Measurements from ENCODE around the gene CMTM1. TPM values are rescaled to one million over a fixed set of nuclear protein-coding genes. Genes with fewer than 3 reads are reported as not detected.

Gene CMTM1
- total and polyA plus RNA-seq, 2 experiments from 2014 or later, result 1.4 to 1.8 TPM

- Histone ChIP-seq H3K4me1 (ENCODE audit: insufficient read depth) (no peaks in the 10 kb centered on the region), H3K36me3 (replicated peaks; ENCODE audit: insufficient read depth, low read depth) (no peaks in the 10 kb centered on the region), H3K9me3 (ENCODE audit: low read depth) (no peaks in the 10 kb centered on the region), H3K9me2 (replicated peaks; ENCODE audit: insufficient read depth) (no peaks in the 10 kb centered on the region), H3K4me2 (no peak overlapping the region), H4K20me1 (ENCODE audit: insufficient read depth, poor library complexity, severe bottlenecking) (no peaks in the 10 kb centered on the region), H3K4me3 (no peak overlapping the region), H3K27me3 (no peaks in the 10 kb centered on the region), H3K27ac (no peak overlapping the region), H3K79me2 (no peaks in the 10 kb centered on the region), H2AFZ (no peak overlapping the region)
- DNase-seq (ENCODE audit: low spot score), result no peak
- WGBS (ENCODE audit: low lambda C conversion rate, missing lambda C conversion rate), result 98% methylated on average over 2 of the region's 2 CpGs
- TF ChIP-seq EZH2 (IDR thresholded peaks at IDR 0.05; ENCODE audit: borderline replicate concordance) (no peak), CTCF (IDR thresholded peaks at IDR 0.05; ENCODE audit: poor library complexity) (no peak), EZH2phosphoT487 (IDR thresholded peaks at IDR 0.05; ENCODE audit: low read depth, severe bottlenecking, unreplicated experiment) (no peak)
Observed at GRCh38 chr16:66537236-66537635, 29.0 kb upstream of the CMTM1 start.

GRCh38 chr16:66538910-66539309, 27.3 kb upstream of the CMTM1 start:
- no peak overlapping the region for H3K4me3 ChIP-seq
- no peak overlapping the region for H3K4me2 ChIP-seq
- no peaks in the 10 kb centered on the region for H3K9me2 ChIP-seq (replicated peaks; ENCODE audit: insufficient read depth)
- H3K27me3 ChIP-seq, result no peaks in the 10 kb centered on the region
- no peaks in the 10 kb centered on the region for H4K20me1 ChIP-seq (ENCODE audit: insufficient read depth, poor library complexity, severe bottlenecking)
- no peak for TF ChIP-seq CTCF (IDR thresholded peaks at IDR 0.05; ENCODE audit: poor library complexity)
- no peak for TF ChIP-seq EZH2 (IDR thresholded peaks at IDR 0.05; ENCODE audit: borderline replicate concordance)
- TF ChIP-seq EZH2phosphoT487 (IDR thresholded peaks at IDR 0.05; ENCODE audit: low read depth, severe bottlenecking, unreplicated experiment), result no peak
- peak overlapping the region; percentile 92 for H3K27ac ChIP-seq
- H3K79me2 ChIP-seq, result no peaks in the 10 kb centered on the region
- peak; percentile 71 for DNase-seq (ENCODE audit: low spot score)
- no peaks in the 10 kb centered on the region for H3K9me3 ChIP-seq (ENCODE audit: low read depth)
- H3K4me1 ChIP-seq (ENCODE audit: insufficient read depth), result no peaks in the 10 kb centered on the region
- H2AFZ ChIP-seq, result no peak overlapping the region
- 71% methylated on average over 5 of the region's 5 CpGs for WGBS (ENCODE audit: low lambda C conversion rate, missing lambda C conversion rate)
- no peaks in the 10 kb centered on the region for H3K36me3 ChIP-seq (replicated peaks; ENCODE audit: insufficient read depth, low read depth)

GRCh38 chr16:66539623-66540469, 26.4 kb upstream of the CMTM1 start:
- Histone ChIP-seq H3K4me2 (no peak overlapping the region), H3K9me3 (ENCODE audit: low read depth) (no peaks in the 10 kb centered on the region), H3K36me3 (replicated peaks; ENCODE audit: insufficient read depth, low read depth) (no peaks in the 10 kb centered on the region), H3K4me1 (ENCODE audit: insufficient read depth) (no peaks in the 10 kb centered on the region), H3K79me2 (no peaks in the 10 kb centered on the region), H4K20me1 (ENCODE audit: insufficient read depth, poor library complexity, severe bottlenecking) (no peaks in the 10 kb centered on the region), H3K4me3 (no peak overlapping the region), H3K27ac (peak overlapping the region; percentile 83), H3K27me3 (no peaks in the 10 kb centered on the region), H3K9me2 (replicated peaks; ENCODE audit: insufficient read depth) (no peaks in the 10 kb centered on the region), H2AFZ (no peak overlapping the region)
- DNase-seq (ENCODE audit: low spot score), result peak; percentile 26
- TF ChIP-seq CTCF (IDR thresholded peaks at IDR 0.05; ENCODE audit: poor library complexity), result no peak
- TF ChIP-seq EZH2phosphoT487 (IDR thresholded peaks at IDR 0.05; ENCODE audit: low read depth, severe bottlenecking, unreplicated experiment), result no peak
- no peak for TF ChIP-seq EZH2 (IDR thresholded peaks at IDR 0.05; ENCODE audit: borderline replicate concordance)
- WGBS (ENCODE audit: low lambda C conversion rate, missing lambda C conversion rate), result 94% methylated on average over 3 of the region's 3 CpGs

Measured in hepatocyte (in vitro differentiated cells).